ENCODE data around the gene KIF3A.
A peak's percentile ranks its signal among the peaks of the same experiment; 100 is the strongest.

KIF3A gene

GRCh38 chr5:132671000-132671399, 66.3 kb downstream of the KIF3A start:
- Histone ChIP-seq H3K36me3 (no peaks in the 10 kb centered on the region), H3K27ac (no peak overlapping the region), H3K27me3 (ENCODE audit: insufficient read depth, low read depth, severe bottlenecking) (no peaks in the 10 kb centered on the region), H3K9me3 (ENCODE audit: severe bottlenecking) (no peaks in the 10 kb centered on the region), H3K4me3 (ENCODE audit: low read depth, low read length) (no peak overlapping the region)
- TF ChIP-seq, protein P1, sequence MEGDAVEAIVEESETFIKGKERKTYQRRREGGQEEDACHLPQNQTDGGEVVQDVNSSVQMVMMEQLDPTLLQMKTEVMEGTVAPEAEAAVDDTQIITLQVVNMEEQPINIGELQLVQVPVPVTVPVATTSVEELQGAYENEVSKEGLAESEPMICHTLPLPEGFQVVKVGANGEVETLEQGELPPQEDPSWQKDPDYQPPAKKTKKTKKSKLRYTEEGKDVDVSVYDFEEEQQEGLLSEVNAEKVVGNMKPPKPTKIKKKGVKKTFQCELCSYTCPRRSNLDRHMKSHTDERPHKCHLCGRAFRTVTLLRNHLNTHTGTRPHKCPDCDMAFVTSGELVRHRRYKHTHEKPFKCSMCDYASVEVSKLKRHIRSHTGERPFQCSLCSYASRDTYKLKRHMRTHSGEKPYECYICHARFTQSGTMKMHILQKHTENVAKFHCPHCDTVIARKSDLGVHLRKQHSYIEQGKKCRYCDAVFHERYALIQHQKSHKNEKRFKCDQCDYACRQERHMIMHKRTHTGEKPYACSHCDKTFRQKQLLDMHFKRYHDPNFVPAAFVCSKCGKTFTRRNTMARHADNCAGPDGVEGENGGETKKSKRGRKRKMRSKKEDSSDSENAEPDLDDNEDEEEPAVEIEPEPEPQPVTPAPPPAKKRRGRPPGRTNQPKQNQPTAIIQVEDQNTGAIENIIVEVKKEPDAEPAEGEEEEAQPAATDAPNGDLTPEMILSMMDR (IDR thresholded peaks at IDR 0.05; ENCODE audit: low read depth, low read length) = no peak
- DNase-seq = no peak

GRCh38 chr5:132669966-132670882, 67.1 kb downstream of the KIF3A start:
- no peak overlapping the region for H3K4me3 ChIP-seq (ENCODE audit: low read depth, low read length)
- no peaks in the 10 kb centered on the region for H3K27me3 ChIP-seq (ENCODE audit: insufficient read depth, low read depth, severe bottlenecking)
- no peaks in the 10 kb centered on the region for H3K36me3 ChIP-seq
- no peaks in the 10 kb centered on the region for H3K9me3 ChIP-seq (ENCODE audit: severe bottlenecking)
- DNase-seq = no peak
- TF ChIP-seq, protein P1 (IDR thresholded peaks at IDR 0.05; ENCODE audit: low read depth, low read length) = no peak
- H3K27ac ChIP-seq = no peak overlapping the region

GRCh38 chr5:132669455-132669820, 67.9 kb downstream of the KIF3A start:
- H3K4me3 ChIP-seq (ENCODE audit: low read depth, low read length) = no peak overlapping the region
- no peak overlapping the region for H3K27ac ChIP-seq
- no peak for DNase-seq
- no peaks in the 10 kb centered on the region for H3K27me3 ChIP-seq (ENCODE audit: insufficient read depth, low read depth, severe bottlenecking)
- TF ChIP-seq, protein P1 (IDR thresholded peaks at IDR 0.05; ENCODE audit: low read depth, low read length) = no peak
- H3K9me3 ChIP-seq (ENCODE audit: severe bottlenecking) = no peaks in the 10 kb centered on the region
- H3K36me3 ChIP-seq = no peaks in the 10 kb centered on the region

DNA sequence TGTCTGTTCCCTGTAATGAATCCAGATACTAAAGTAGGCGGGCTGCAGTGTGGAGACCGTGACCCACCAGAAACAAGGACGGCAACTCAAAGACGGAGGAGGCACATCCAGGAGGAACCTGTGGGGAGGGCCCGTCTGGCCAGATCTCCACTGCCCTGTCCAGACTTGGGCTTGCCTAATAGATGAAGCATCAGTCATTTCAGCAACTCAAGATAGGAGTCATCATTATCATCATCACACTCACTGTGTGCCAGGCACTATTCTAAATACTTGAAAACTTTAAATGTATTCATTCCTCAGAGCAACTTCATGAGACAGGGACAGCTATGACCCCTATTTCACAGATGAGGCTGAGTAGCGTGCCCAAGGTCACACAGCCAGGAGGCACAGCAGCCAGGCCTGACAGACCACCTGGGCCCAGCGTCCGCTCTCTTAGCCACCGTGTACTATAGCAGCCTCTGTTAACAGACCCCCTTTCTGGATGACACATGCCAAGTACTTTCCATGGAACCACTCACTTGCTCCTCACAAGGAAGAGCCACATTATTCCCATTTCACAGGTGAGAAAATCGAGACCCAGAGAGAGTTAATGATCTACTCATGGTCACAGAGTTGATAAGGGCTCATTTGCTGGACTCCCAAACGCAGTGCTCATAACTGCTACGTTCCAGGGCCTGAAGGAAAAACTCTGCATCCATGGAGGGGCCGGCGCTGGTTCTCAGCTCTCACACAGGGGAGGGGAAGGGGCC, 68.5 kb downstream of the KIF3A start:
- no peaks in the 10 kb centered on the region for H3K36me3 ChIP-seq
- H3K27ac ChIP-seq = no peak overlapping the region
- H3K27me3 ChIP-seq (ENCODE audit: insufficient read depth, low read depth, severe bottlenecking) = no peaks in the 10 kb centered on the region
- DNase-seq = no peak
- no peaks in the 10 kb centered on the region for H3K9me3 ChIP-seq (ENCODE audit: severe bottlenecking)
- no peak overlapping the region for H3K4me3 ChIP-seq (ENCODE audit: low read depth, low read length)
- TF ChIP-seq, protein P1 (IDR thresholded peaks at IDR 0.05; ENCODE audit: low read depth, low read length) = no peak

- DNase-seq = peak; percentile 59
- no peaks in the 10 kb centered on the region for H3K36me3 ChIP-seq
- no peaks in the 10 kb centered on the region for H3K27me3 ChIP-seq (ENCODE audit: insufficient read depth, low read depth, severe bottlenecking)
- no peaks in the 10 kb centered on the region for H3K9me3 ChIP-seq (ENCODE audit: severe bottlenecking)
- H3K27ac ChIP-seq = no peak overlapping the region
- H3K4me3 ChIP-seq (ENCODE audit: low read depth, low read length) = no peak overlapping the region
- TF ChIP-seq, protein P1 (IDR thresholded peaks at IDR 0.05; ENCODE audit: low read depth, low read length) = no peak
Measured at GRCh38 chr5:132667761-132668705, 69.3 kb downstream of the KIF3A start.
